ENCODE data around the gene DGKG.

The DGKG gene

DNA sequence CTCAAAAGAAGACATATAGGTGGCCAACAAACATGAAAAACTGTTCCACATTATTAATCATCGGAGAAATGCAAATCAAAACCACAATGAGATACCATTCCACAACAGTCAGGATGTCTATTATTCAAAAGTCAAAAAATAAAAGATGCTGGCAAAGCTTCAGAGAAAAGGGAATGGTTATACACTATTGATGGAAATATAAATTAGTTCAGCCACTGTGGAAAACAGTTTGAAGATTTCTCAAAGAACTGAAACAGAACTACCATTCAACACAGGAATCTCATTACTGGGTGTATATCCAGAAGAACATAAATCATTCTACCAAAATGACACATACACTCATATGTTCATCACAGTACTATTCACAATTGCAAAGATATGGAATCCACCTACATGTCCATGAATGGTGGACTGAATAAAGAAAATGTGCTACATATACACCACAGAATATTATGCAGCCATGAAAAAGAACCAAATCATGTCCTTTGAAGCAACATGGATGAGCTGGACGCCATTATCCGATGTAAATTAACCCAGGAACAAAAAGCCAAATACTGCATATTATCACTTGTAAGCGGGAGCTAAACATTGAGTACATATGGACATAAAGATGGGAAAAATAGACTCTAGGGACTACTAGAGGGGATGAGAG is 32.7 kb upstream of the DGKG start:
- no peak for DNase-seq (ENCODE audit: low spot score)
- ChIA-PET CTCF (interaction anchor here (0.7 kb wide), 1 partner anchor 1807 kb away, joined by 3 read pairs; no protein-coding TSS in a partner anchor), POLR2A (ENCODE audit: low non-redundant PET) (no interaction called here)
- TF ChIP-seq, protein P1, sequence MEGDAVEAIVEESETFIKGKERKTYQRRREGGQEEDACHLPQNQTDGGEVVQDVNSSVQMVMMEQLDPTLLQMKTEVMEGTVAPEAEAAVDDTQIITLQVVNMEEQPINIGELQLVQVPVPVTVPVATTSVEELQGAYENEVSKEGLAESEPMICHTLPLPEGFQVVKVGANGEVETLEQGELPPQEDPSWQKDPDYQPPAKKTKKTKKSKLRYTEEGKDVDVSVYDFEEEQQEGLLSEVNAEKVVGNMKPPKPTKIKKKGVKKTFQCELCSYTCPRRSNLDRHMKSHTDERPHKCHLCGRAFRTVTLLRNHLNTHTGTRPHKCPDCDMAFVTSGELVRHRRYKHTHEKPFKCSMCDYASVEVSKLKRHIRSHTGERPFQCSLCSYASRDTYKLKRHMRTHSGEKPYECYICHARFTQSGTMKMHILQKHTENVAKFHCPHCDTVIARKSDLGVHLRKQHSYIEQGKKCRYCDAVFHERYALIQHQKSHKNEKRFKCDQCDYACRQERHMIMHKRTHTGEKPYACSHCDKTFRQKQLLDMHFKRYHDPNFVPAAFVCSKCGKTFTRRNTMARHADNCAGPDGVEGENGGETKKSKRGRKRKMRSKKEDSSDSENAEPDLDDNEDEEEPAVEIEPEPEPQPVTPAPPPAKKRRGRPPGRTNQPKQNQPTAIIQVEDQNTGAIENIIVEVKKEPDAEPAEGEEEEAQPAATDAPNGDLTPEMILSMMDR (conservative IDR thresholded peaks at IDR 0.05; ENCODE audit: low read depth) = no peak
- no peak overlapping the region for H3K27ac ChIP-seq

DNA sequence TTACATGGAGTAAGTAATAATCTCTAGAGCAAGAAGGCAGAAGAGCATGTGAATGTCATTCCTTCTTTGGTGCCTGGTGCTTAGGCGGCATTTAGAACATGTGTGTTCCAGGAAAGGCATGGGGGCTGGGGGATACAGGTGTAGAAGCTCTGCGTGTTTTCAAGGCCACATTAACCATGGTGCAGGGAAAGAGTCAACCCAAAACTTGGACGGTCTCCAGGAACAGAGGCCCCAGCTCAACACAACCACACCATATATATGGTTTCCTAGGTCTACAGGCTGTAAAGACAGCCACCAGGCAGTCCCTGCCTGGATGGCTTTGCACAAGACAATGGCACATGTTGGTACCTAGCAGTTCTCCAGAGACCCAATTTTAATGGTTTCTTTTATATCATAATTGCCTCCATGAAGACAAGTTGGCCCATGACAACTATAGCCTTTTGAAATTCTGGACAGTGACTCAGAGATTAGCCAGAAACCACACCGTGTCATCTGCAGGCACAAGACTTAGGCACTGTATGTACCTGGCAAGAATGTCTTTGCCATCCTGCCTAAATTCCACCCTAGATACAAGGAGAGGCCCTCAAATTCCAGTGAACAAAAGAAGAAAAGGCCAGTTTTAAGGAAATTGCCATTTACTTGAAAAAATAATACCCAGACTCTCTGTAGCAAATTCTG is 25.0 kb upstream of the DGKG start:
- DNase-seq (ENCODE audit: low spot score) = no peak
- ChIA-PET CTCF (no interaction called here), POLR2A (ENCODE audit: low non-redundant PET) (no interaction called here)
- TF ChIP-seq, protein P1 (conservative IDR thresholded peaks at IDR 0.05; ENCODE audit: low read depth) = no peak
- H3K27ac ChIP-seq = no peak overlapping the region

DNA sequence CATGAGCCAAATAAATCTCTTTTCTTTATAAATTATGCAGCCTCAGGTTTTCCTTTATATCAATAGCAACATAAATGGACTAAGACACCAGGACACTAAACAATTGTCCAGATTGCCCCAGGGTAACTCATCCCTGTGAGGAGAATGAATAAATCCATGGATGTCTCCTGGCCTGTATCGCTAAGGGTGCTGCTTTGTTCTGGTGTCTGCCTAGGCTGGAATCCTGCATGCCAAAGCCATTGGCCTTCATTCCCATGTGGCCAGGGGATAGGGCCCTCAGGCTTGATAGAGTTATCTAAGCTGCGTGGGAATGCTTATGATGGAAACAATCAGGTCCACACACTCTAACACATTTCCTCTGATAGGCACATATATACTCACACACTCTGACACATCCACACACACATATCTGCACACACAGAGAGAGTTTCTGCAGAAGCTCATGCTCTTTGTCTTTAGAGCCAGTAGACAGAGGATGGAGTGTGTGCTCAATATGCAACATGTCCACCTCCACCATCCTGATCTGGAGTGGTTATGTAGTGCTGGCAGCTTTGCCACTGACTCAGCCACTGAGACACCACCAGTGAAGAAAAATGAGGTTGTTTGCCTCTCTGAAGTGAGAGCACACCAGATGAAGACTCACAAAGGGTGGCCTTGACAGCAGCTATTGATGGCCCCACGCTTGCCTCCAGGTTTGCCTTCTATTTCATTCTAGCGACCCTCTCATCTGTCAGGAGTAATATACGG is 24.0 kb upstream of the DGKG start:
- no peak for DNase-seq (ENCODE audit: low spot score)
- POLR2A ChIA-PET (ENCODE audit: low non-redundant PET) = no interaction called here
- TF ChIP-seq, protein P1 (conservative IDR thresholded peaks at IDR 0.05; ENCODE audit: low read depth) = no peak
- no peak overlapping the region for H3K27ac ChIP-seq
- CTCF ChIA-PET = no interaction called here

DNA sequence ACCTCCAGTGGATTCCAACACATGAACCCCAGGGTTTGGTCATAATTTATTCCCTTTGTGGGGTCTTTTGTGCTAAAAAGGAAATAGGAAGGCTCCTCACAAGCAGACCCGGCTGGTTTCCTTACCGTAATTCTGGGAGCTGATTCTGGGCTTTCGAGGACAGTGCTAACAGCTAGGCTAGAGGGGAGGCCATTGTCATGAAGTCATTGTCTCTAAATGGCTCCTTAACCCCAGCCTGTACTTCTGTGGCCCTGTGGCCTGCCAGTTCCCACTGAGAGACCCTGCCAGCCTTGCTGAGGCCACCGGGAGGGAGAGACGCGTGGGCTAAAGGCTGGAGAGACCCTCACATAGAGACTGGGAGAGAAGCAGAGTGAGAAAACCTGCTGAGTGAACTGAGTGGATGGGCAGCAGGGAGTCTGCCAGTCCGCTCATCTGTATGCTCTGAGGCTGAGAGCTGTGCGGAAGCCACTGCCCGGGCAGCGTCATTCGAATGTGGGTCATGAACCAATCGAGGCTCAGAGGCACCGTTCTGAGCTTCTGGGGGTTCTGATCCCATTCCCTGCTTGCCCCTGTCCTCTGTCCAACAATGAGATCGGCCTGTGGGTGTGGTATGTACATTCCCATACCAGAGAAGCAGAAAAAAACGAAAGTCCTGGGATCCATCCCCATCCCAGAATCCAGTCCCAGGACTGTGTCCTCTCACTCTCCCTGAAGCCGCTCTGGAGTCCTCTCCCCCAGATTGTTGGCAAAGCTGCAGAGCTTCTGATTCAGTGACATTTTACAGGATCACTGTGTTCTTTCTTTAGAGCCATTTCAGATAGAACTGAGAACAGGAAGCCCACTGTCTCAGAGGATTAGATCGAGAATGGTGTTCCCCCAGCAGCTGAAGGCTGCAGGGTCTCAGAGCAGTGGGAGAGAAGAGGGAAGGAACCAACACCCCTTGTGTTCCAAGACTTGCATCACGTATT is 21.3 kb upstream of the DGKG start:
- CTCF ChIA-PET = no interaction called here
- POLR2A ChIA-PET (ENCODE audit: low non-redundant PET) = no interaction called here
- no peak for DNase-seq (ENCODE audit: low spot score)
- H3K27ac ChIP-seq = no peak overlapping the region
- TF ChIP-seq, protein P1 (conservative IDR thresholded peaks at IDR 0.05; ENCODE audit: low read depth) = no peak

DNA sequence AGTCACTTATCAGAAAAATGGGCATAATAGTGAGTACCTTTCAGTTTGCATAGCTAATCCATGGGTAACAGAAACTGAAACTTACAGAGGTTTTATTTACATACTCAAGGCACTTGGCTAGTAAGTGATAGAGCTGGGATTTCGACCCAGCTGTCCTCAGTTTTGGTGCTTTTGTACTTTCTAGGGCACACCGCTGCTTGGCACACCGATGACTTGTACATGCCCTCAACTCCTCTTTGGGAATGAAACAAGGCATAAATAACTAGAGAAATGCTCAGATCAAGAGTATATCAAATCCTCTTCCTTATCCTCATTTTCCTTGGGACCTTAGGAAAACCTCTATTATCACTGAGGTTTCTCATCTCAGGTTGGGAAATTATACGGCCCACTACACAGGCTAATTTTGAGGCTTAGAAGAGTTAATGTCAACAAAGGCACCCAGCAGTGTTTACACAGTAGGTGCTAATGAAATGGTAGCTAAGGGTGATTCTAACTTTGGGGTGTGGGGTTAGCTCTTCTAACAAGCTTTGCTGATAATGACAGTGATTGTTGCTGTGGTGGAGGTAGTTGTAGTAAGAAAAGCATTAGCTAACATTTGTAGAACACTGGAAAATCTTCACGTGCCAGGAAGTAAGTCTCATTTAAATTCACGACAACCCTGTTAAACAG is 20.3 kb upstream of the DGKG start:
- H3K27ac ChIP-seq = no peak overlapping the region
- ChIA-PET POLR2A (ENCODE audit: low non-redundant PET) (no interaction called here), CTCF (no interaction called here)
- TF ChIP-seq, protein P1 (conservative IDR thresholded peaks at IDR 0.05; ENCODE audit: low read depth) = no peak
- no peak for DNase-seq (ENCODE audit: low spot score)

Measured in RWPE1 (cell line).